ENCODE results near the gene OXCT1.
"Not testable (repeated sequence)": the region's sequence is repeated elsewhere in the genome, so short reads cannot be mapped to it uniquely, and the experiment has no call there.

Gene OXCT1

DNA sequence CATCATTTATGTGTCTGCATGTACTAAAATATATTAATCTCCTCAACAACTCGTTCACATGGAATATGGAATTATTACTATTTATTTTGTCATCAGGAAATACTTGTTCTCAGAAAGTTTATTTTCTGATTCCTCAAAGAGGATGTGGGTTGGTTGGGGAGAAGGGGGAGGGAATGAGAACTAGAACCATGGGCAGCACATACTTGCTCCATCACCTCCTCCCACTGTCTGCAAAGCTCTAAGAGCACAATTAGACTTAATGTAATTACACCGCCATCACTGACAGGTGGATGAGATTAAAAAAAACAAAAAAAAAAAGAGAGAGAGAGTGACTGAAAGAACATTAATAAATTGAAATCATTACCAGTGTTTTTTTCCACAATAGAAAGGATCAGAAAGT is 98.2 kb downstream of the OXCT1 start:
- no peak for DNase-seq

GRCh38 chr5:41770799-41771198 is 99.4 kb downstream of the OXCT1 start:
- DNase-seq: no peak

GRCh38 chr5:41768692-41769091 is 101.5 kb downstream of the OXCT1 start:
- DNase-seq: no peak

DNA sequence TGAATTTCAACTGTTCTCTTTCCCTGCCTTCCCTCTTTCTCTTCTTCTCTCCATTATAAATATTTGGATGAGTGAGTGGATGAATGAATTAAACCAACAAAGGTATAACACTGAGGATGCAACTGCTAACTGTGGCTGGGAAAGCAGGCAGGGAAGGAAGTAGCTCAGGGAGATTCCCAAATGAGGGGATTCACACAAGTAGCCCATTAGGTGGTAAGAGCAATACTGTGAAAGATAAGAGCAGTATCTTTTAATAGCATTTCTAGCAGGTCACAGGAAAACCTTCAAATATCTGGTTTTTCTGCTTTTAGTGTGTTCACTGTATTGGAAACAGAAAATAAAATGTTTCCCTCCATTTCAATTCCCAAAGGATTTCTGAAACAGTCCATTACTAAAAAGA is 105.6 kb downstream of the OXCT1 start:
- DNase-seq: no peak

GRCh38 chr5:41763574-41763973 is 106.7 kb downstream of the OXCT1 start:
- no peak for DNase-seq

GRCh38 chr5:41763081-41763480 is 107.1 kb downstream of the OXCT1 start:
- no peak for DNase-seq

DNA sequence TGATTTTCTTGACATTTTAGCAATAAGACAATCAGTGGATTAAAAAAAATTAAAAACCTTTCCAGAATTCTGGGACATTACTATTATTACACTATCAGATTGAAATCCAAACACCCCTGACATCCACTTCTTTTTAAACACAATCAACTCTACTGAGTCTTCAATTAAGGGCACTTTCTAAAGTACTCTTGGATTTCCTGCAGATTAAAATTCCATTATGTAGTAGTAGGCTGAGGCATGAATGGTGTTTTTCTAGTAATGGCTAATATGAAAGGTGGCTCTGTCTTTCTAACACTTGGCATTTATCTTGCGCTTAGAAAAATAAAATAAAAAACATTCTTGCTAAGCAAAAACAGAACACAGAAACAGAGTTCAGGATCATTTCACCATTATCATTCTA is 107.8 kb downstream of the OXCT1 start:
- DNase-seq: no peak

DNA sequence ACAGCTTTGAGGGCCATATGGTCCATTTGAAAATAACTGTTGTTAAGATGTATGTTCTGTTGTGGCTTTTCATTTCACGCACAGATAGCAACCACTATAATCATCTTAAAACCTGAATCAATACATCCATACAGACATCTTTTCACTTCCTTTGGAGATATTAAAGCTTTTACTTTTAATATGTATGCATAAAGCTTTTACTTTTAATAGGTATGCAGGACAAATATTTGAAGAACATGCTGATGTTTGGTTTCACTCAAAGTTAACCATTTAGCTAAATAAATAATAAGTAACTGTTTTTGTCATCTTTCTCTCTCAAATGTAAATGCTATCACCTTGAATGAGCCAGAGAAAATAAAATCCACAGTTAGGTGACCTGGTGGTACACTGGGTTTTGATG is 108.6 kb downstream of the OXCT1 start:
- no peak for DNase-seq

GRCh38 chr5:41755705-41756104 is 114.5 kb downstream of the OXCT1 start:
- DNase-seq: no peak

GRCh38 chr5:41754857-41755256 is 115.4 kb downstream of the OXCT1 start:
- DNase-seq: no peak

DNA sequence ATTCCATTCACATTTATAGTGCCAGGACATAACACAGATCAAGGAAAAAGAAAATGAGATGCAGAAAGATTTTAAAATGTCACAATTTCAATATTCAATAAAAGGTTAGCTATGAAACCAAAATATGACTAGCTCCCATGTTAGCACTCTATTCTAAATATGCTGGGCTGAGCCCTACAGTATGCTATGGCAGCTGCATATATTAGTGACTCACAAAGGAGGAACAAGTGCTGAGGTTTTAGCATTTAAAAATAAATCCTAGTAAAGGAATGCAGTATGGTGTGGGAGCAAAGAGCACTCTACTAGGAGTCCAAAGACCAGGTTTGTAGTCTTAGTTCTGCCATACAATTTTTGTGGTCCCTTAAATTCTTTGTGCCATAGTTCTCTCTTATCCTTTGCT is 118.4 kb downstream of the OXCT1 start:
- no peak for DNase-seq

DNA sequence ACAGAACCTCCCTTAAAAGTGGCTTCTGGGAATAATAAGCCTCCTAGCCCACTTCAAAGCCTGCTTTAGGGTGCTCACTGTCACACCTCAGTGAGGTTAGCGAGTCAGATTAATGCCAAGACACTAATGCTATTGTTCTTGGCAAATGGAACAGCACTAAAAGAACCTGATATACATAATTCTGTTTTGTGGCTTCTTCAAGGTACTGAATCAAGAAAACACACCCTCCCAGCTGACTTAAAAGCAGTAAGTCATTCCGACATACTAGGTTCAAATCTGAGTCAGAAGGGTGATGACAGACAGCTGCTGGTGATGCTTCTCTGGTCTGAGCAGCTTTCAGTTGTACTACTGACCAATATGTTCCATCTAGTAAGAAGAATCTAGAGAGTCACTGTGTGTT is 121.6 kb downstream of the OXCT1 start:
- no peak for DNase-seq

DNA sequence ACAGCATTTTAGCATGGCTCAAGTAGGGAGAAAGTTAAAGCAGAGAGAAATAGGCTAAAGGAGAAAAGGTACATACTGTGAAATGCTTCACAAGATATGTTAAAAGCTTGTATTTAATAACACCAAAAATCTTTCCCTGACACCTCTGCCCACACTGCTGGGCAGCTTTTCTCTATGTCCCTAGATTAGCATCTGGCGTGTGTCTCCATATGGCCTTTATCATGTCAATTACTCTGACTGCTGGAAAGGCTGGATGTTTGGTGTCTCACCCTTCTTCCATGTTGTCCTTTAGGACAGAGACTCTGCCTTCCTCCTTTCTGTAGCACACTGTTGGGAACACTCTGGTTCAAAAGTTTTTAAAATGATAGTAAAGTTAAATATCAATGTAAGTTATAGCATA is 122.5 kb downstream of the OXCT1 start:
- no peak for DNase-seq

DNA sequence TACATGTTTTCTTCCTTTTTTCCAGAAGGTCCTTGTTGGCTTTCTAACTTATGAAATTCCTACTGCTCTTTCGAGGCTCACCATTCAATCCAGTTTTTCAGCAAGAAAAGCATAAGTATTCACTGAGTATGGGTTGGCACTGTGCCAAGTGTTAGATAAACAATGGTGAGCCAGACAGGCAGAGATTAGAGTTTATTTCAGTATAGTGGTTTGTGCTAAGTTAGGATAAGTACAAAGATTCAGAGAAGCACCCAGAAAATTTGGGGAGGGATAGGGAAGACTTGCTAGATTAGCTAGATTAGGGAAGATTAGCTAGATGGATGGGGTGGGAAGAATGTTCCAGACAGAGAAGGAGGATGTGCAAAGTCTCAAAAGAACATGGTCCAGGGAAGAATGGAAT is 122.9 kb downstream of the OXCT1 start:
- no peak for DNase-seq

- DNase-seq: not testable (repeated sequence)
These were observed 127.6 kb downstream of the OXCT1 start for GRCh38 chr5:41742608-41743007.

DNA sequence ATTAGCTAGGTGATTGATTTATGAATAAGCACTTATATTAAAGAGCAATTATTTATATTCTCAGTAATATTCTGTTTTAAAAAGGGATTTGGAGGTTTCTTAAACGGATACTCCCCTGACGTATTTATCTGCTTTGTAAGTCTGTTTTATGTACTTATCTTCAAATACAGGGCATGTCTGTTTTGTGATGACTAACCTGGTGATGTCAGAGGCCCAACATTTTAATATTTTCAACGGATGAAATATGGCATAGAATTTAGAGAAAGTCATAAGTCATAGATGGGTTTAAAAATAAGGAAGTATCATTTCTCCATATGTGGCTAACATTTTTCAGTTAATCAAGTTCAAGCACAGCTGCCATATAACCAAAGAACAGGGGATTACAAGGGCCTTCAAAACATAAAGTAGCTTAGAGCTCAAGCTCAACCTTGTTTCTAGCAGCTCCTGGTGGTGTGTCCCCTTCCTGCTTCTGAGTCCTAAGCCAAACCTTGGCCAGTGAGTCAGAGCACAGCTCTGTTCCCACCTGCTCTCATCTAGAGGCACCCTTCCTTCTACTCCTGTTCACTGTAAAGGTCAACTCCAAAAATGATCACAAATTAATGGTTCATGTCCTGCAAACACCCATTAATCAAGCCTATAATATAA is 131.4 kb downstream of the OXCT1 start:
- DNase-seq: no peak

GRCh38 chr5:41736641-41737040 is 133.6 kb downstream of the OXCT1 start:
- DNase-seq: no peak

DNA sequence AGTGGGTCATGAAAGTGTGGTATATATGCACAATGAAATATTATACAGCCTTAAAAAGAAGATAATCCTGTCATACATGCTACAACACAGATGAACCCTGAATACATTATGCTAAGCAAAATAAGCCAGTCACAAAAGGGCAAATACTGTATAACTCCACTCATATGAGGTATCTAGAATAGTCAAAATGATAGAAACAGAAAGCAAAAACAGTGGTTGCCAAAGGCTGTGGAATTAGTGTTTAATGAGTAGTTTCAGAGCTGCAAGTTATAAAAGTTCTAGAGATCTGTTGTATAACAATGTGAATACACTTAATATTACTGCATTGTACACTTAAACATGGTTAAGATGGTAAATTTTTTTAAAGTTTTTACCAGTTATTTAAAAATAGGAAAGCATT is 135.0 kb downstream of the OXCT1 start:
- no peak for DNase-seq

DNA sequence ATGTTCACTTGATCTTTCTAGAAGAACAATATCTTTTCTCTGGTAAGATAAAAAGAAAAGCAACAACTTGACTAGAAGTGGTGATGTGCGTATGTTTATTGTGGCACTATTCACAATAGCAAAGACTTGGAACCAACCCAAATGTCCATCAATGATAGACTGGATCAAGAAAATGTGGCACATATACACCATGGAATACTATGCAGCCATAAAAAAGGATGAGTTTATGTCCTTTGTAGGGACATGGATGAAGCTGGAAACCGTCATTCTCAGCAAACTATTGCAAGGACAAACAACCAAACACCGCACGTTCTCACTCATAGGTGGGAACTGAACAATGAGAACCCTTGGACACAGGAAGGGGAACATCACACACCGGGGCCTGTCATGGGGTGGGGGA is 140.8 kb downstream of the OXCT1 start:
- not testable (repeated sequence) for DNase-seq

DNA sequence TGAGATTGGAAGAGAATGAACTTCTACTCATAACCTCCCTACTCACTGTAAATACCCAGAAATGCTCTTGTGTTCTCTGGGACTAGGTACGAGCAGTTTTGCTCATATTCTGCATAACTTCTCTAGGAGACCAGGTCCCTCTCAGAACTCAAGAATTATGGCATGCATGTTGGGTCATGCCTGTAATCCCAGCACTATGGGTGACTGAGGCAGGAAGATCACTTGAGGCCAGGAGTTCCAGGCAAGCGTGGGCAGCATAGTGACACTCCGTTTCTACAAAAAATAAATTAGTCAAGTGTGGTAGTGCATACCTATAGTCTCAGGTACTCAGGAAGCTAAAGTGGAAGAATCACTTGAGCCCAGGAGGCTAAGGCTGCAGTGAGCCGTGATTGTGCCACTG is 141.9 kb downstream of the OXCT1 start:
- no peak for DNase-seq

DNA sequence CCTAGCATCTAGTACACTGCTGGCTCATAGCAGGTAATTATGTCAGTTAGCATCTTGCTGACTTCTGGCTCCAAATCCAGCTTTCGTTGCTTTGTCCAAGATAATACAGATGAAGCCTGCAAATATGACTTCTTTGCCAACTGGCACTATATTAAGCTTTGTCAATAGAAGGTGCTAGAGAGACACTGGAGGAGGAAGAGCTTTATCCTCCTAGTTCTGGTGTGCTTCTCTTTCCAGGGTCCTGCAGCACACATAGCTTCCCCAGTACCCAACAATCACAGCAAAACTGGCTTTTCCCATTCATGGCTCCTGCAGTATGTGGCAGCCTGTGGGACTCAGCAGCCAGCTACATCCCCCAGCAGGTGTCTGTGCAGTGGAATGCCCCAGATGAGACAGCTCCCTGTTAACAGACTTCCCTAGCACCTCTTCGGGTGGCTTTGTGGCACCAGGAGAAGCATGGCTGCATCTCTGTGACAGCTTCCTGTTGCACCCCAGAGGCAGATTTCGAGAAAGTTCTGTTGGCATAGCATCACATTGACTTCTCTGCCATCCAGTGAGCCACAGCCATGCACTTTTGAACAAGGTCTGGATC is 147.8 kb downstream of the OXCT1 start:
- no peak for DNase-seq

DNA sequence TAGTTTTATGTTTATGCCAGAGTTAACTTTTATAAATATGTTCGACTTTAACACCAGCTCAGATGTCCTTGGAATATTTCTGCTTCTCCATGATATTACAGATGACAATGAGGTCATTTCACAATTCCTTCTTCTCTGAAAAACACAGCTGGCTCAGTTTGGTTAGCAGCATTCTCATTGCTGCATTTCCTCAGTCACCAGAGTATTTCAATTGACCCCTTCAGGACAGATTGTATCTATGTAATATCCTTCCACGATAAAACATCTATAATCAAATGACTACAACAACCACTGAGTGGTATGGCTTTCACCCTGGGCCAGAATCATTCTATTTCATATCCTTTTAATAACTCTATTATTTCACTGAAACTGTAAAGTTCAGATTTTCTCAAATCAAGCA is 148.7 kb downstream of the OXCT1 start:
- no peak for DNase-seq

DNA sequence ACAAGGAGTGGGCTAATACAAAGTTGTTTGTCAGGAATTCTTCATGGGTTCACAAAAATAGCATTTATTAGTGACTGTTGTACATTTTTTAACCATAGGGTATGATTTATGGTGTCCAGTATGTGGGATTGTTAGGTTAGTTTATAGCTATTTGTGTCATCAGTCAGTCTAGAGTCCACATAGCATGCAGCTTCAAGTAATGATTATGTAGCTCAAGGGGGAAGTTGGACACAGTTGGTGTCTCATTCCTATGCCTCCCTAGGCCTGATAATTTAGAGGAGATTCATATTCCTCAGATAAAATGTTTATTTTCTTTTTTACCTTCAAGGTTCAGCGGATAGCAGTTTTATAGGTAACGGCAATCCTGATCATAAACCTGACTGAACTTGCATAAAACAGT is 153.8 kb downstream of the OXCT1 start:
- DNase-seq: no peak

- DNase-seq: not testable (repeated sequence)
These were observed 155.8 kb downstream of the OXCT1 start for GRCh38 chr5:41714446-41714845.

GRCh38 chr5:41708604-41708940 is 161.7 kb downstream of the OXCT1 start:
- no peak for DNase-seq
